ENCODE results near the gene SLCO2A1. TPM values are rescaled to one million over a fixed set of nuclear protein-coding genes. Genes with fewer than 3 reads are reported as not detected.

SLCO2A1 gene
- total RNA-seq, 1 donor, result 0.36 TPM

DNA sequence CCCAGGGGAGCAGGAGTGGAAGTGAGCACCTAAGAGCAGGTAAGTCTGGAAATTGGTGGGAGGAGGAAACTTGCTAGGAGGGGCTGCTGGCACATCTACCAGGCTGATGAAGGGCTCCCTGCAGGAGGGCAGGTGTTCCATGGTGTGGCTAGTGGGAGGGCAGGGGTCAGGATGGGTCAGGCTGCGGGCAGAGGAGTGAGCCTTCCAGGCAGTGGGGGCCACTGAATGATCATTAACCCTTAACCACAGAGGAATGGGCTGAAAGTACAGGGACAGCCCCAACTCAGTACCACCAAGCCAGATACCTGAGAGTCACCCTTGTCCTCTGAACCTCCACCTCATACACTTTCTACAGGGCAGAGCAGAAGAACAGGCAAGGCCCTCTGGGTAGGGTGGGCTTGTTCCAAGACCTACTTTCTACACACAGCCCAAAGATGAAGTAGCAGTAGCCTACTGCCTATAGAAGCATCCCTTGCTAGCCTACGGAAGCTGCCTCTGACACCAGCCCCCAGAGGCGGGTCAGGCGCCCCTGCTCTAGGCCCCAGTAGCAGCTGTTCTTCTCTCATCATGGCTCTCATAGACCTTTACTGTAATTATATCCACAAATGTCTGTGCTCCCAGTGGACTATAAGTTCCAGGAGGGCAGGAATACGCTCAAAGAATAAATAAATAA lies 138.6 kb downstream of the SLCO2A1 start:
- Histone ChIP-seq H3K27ac (ENCODE audit: low read depth, low read length) (no peak overlapping the region), H3K4me1 (ENCODE audit: insufficient read depth, low read length) (no peaks in the 10 kb centered on the region), H3K4me2 (ENCODE audit: insufficient read depth, low read length) (no peak overlapping the region), H3K36me3 (ENCODE audit: insufficient read depth, low read length) (no peaks in the 10 kb centered on the region), H3K9me3 (ENCODE audit: low read depth, low read length) (no peaks in the 10 kb centered on the region), H3K79me2 (ENCODE audit: insufficient read depth, low read length) (no peaks in the 10 kb centered on the region), H2AFZ (ENCODE audit: low read length) (no peak overlapping the region), H3K27me3 (ENCODE audit: insufficient read depth, low read length) (peaks cover 14% of the 10 kb centered on the region), H3K4me3 (ENCODE audit: insufficient read depth, low read length) (no peak overlapping the region), H4K20me1 (ENCODE audit: insufficient read depth, low read length) (no peaks in the 10 kb centered on the region)
- TF ChIP-seq, protein P1, sequence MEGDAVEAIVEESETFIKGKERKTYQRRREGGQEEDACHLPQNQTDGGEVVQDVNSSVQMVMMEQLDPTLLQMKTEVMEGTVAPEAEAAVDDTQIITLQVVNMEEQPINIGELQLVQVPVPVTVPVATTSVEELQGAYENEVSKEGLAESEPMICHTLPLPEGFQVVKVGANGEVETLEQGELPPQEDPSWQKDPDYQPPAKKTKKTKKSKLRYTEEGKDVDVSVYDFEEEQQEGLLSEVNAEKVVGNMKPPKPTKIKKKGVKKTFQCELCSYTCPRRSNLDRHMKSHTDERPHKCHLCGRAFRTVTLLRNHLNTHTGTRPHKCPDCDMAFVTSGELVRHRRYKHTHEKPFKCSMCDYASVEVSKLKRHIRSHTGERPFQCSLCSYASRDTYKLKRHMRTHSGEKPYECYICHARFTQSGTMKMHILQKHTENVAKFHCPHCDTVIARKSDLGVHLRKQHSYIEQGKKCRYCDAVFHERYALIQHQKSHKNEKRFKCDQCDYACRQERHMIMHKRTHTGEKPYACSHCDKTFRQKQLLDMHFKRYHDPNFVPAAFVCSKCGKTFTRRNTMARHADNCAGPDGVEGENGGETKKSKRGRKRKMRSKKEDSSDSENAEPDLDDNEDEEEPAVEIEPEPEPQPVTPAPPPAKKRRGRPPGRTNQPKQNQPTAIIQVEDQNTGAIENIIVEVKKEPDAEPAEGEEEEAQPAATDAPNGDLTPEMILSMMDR (IDR thresholded peaks at IDR 0.05; ENCODE audit: extremely low read depth, low read depth, low read length), result no peak
- DNase-seq (ENCODE audit: insufficient read length, low spot score, missing footprints), result no peak

DNA sequence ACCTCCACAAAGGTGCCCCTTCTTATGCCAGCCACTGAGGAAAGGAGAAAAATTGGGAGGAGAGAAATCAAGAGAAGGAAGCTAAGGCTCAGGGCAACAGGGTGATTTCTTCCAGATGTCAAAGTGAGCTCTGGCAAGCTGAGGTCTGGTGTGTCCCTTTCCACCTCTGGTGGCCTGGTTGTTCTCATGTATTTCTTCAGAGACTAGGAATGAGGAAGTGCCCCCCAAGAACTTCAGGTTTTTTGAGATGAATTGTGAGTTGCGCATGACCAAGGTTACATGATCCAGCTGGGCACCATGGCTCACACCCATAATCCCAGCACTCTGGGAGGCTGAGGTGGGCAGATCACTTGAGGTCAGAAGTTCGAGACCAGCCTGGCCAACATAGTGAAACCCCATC lies 139.7 kb downstream of the SLCO2A1 start:
- Histone ChIP-seq H3K36me3 (ENCODE audit: insufficient read depth, low read length) (no peaks in the 10 kb centered on the region), H2AFZ (ENCODE audit: low read length) (no peak overlapping the region), H3K9me3 (ENCODE audit: low read depth, low read length) (no peaks in the 10 kb centered on the region), H3K4me1 (ENCODE audit: insufficient read depth, low read length) (no peaks in the 10 kb centered on the region), H3K4me2 (ENCODE audit: insufficient read depth, low read length) (no peak overlapping the region), H3K27ac (ENCODE audit: low read depth, low read length) (no peak overlapping the region), H4K20me1 (ENCODE audit: insufficient read depth, low read length) (no peaks in the 10 kb centered on the region), H3K4me3 (ENCODE audit: insufficient read depth, low read length) (no peak overlapping the region), H3K27me3 (ENCODE audit: insufficient read depth, low read length) (peaks cover 10% of the 10 kb centered on the region), H3K79me2 (ENCODE audit: insufficient read depth, low read length) (no peaks in the 10 kb centered on the region)
- TF ChIP-seq, protein P1 (IDR thresholded peaks at IDR 0.05; ENCODE audit: extremely low read depth, low read depth, low read length), result no peak
- DNase-seq (ENCODE audit: insufficient read length, low spot score, missing footprints), result no peak

DNA sequence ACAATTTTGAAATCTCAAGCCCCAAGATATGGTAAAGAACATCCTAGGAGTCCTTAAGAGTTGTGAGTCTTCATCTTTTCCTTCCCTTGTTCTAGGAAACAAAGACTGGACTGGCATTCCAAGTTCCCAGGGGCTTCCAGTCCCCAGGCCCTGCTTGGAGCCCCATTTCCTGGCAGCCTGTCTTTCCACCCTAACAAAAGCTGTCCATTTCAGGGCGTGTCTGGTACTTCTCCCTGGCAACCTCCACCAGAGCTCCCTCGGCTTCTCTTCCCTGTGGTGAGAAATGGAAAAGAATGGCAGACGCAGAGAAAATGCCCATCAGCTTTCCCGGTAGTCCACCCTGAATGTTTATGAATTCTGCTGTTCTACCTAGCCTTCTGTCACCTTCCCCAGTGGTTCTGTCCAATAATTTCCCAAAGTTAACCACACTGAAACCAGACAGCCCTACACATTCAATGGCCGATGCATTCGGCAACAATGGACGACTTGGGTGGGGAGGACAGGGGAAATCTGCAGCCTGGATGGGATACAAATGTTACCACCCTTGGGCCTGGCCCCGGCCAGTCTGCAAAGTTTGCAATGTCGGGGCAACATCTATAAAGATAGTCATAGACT lies 140.9 kb downstream of the SLCO2A1 start:
- no peak overlapping the region for H3K27ac ChIP-seq (ENCODE audit: low read depth, low read length)
- no peaks in the 10 kb centered on the region for H3K4me1 ChIP-seq (ENCODE audit: insufficient read depth, low read length)
- no peaks in the 10 kb centered on the region for H3K79me2 ChIP-seq (ENCODE audit: insufficient read depth, low read length)
- no peaks in the 10 kb centered on the region for H3K36me3 ChIP-seq (ENCODE audit: insufficient read depth, low read length)
- H3K27me3 ChIP-seq (ENCODE audit: insufficient read depth, low read length), result peaks cover under 1% of the 10 kb centered on the region
- no peak overlapping the region for H3K4me2 ChIP-seq (ENCODE audit: insufficient read depth, low read length)
- DNase-seq (ENCODE audit: insufficient read length, low spot score, missing footprints), result no peak
- no peak overlapping the region for H3K4me3 ChIP-seq (ENCODE audit: insufficient read depth, low read length)
- no peaks in the 10 kb centered on the region for H3K9me3 ChIP-seq (ENCODE audit: low read depth, low read length)
- TF ChIP-seq, protein P1 (IDR thresholded peaks at IDR 0.05; ENCODE audit: extremely low read depth, low read depth, low read length), result no peak
- no peak overlapping the region for H2AFZ ChIP-seq (ENCODE audit: low read length)
- H4K20me1 ChIP-seq (ENCODE audit: insufficient read depth, low read length), result no peaks in the 10 kb centered on the region

DNA sequence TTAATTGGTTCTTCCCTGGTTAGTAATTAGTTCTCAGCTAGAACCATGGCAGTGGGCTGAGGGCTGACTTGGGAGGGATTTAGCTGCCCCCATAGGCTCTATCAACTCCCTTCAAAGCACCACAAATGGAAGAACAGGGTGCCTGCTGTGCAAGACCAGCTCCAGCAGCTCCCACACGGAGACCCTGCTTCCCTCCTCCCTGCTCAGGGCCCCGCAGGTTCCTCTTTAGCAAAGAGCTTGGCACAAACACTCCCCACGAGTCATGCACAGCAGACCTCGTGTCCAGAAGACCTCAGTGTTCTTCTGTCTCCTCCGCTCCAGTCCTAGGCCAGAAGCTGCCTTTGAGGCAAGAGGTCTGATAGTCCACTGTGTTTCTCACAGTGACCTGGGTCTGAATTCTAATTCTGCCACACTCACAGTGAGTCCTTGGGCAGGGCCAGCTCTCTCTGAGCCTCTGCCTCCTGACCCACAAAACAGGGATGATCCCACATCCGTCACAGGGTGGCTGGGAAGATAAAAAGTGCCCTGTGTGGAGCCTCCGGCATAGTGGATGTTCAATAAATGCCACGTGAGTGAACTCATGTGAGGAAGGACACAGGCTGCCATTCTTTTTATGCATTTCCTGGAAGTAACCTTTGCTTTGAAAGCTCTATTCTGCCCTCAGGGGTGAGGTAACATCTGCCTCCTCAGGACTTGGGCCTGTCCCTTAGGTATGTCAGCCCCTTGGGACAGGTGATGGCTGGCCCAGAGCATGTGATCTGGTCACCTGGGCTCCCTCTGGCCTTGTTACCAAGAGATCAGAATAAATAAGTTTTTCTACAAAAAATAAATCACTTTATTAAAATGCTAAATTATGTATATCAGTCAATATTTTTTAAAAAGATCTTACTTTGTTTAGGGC lies 141.7 kb downstream of the SLCO2A1 start:
- no peaks in the 10 kb centered on the region for H3K4me1 ChIP-seq (ENCODE audit: insufficient read depth, low read length)
- H3K9me3 ChIP-seq (ENCODE audit: low read depth, low read length), result no peaks in the 10 kb centered on the region
- H3K79me2 ChIP-seq (ENCODE audit: insufficient read depth, low read length), result no peaks in the 10 kb centered on the region
- no peak overlapping the region for H3K27ac ChIP-seq (ENCODE audit: low read depth, low read length)
- H4K20me1 ChIP-seq (ENCODE audit: insufficient read depth, low read length), result no peaks in the 10 kb centered on the region
- H2AFZ ChIP-seq (ENCODE audit: low read length), result no peak overlapping the region
- DNase-seq (ENCODE audit: insufficient read length, low spot score, missing footprints), result no peak
- H3K27me3 ChIP-seq (ENCODE audit: insufficient read depth, low read length), result no peaks in the 10 kb centered on the region
- no peaks in the 10 kb centered on the region for H3K36me3 ChIP-seq (ENCODE audit: insufficient read depth, low read length)
- TF ChIP-seq, protein P1 (IDR thresholded peaks at IDR 0.05; ENCODE audit: extremely low read depth, low read depth, low read length), result no peak
- H3K4me3 ChIP-seq (ENCODE audit: insufficient read depth, low read length), result no peak overlapping the region
- no peak overlapping the region for H3K4me2 ChIP-seq (ENCODE audit: insufficient read depth, low read length)

Measured in osteoblast (primary cell).